ENCODE measurements around the gene TMEM41B.
"Not testable (repeated sequence)": the region's sequence is repeated elsewhere in the genome, so short reads cannot be mapped to it uniquely, and the experiment has no call there.

TMEM41B gene

DNA sequence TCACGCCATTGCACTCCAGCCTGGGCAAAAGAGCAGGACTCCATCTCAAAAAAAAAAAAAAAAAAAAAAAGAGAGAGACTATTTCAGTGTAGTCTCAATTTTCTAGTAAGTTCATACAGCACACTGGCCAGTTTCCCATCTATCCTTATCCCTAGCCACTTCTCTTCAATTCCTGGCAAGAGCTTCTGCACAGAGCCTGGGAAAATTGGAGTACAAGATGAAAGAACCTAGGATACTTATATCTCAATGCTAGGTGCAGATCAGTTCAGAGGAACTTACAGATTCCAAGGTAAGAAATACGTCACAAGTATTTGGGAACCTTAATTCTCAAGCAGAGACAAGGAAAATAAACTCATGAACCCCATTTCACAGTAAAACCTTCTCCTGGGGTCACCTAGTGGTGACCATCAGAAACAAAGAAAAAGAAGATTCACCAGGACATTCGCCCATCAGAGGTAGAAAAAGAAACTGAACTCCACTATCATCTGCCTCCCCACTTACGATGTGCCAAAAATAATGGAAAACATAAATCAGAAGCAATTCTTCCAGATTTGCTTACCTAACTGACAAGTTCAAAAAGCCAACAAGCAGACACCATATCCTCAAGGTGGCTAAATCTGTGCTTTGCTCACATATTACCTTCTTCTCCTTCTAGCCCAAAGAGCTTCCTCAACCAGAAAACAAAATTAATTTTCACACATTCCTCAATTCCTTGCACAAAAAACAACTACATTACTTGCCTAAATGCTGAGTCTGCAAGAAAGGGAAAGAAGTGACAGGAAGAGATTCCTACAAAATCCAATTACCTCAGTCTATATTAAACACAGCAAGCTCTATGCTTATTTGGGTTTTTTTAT, 54.2 kb downstream of the TMEM41B start:
- FAIRE-seq = no peak

DNA sequence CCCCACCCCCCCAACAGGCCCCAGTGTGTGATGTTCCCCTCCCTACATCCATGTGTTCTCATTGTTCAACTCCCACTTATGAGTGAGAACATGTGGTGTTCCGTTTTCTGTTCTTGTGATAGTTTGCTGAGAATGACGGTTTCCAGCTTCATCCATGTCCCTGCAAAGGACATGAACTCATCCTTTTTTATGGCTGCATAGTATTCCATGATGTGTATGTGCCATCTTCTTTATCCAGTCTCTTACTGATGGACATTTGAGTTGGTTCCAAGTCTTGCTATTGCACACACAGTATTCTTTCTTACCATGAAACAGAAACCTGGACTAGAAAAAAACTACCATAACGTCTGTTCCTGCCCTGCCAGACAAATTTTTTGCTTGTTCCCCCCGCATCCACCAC, 56.1 kb downstream of the TMEM41B start:
- not testable (repeated sequence) for FAIRE-seq

DNA sequence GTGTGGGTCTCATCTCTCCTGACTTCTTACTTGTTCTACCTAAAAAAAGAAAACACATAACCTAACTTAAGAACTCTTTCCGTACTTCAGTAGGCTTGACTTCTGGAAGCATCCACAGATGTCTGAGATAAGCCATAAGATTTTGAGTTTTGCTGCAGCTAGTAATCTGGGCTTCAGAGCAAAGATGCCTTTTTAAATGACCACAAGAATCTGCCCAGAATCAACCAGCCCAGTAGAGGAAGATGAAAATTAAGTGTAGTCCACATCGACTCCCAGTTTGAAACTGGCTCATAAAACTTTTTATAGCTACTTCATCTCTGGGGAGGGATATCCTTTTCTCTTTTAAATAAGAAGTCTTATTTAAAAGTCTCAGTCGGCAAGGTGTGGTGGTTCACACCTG, 60.0 kb downstream of the TMEM41B start:
- no peak for FAIRE-seq

DNA sequence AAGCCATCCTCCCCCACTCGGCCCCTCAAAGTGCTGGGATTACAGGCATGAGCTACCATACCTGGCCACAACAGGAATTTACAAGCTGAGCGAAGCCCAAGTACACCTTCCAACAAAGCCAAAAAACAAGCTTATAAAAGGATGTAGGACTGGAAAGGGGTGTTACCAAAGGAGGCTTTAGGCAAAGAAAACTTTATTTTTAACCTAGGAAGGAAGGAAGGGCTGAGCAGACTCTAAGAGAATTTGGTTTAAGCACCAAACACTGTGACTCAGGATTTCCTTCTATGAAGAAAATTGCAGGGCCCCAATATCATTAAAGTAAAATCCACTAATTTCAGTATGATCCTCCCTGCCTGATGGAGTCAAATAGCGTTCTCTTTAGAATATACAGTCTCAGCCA, 61.3 kb downstream of the TMEM41B start:
- FAIRE-seq = no peak

DNA sequence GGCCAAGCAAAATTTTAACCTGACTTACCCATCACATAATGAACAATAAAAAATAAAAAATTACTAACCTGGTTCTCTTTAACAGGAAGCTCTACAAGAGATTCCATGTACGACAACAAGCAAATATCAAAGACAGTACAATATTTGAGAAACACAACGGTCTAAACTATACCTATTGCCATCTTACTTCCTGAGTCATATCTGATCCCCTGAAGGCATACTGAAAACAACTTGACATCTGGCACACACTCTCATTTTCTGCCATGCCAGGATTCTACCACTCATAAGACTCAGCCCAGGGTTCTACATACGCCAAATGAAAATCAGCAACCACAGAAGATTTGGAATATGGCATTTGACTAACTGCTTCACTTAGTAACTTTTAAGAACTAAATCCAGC, 63.1 kb downstream of the TMEM41B start:
- FAIRE-seq = no peak

DNA sequence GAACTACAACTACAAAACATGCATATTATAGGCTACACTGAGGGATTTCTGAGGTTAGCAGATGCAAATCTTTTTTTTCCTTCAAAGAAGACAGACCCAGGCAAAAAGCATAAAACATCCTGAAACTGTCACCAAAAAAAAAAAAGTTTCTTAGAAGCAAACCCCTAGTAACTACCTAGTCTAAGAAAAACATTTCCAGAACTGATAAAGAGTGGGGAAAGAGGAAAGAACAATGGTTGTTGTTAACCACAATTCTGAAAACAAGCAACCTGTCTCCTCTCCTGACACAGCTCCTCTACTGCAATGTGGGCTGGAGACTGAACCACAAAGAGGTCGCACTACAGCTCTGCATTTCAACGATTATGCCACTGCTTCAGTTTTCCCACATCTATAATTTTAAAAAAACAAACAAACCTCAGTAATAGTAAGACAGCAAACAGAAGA, 64.2 kb downstream of the TMEM41B start:
- FAIRE-seq = no peak

DNA sequence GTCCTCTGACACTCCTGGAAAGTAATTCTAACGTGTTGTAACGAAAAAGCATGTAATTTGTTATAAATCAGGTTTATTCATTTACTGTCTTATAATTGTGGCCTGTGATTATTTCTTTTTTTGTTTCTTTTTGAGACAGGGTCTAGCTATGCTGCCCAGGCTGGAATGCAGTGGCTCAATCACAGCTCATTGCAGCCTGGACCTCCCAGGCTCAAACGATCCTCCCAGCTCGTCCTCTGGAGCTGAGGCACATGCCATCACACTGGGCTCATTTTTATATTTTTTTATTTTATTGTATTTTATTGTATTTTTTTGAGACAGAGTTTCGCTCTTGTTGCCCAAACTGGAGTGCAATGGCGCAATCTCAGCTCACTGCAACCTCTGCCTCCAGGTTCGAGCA, 65.1 kb downstream of the TMEM41B start:
- FAIRE-seq = no peak

DNA sequence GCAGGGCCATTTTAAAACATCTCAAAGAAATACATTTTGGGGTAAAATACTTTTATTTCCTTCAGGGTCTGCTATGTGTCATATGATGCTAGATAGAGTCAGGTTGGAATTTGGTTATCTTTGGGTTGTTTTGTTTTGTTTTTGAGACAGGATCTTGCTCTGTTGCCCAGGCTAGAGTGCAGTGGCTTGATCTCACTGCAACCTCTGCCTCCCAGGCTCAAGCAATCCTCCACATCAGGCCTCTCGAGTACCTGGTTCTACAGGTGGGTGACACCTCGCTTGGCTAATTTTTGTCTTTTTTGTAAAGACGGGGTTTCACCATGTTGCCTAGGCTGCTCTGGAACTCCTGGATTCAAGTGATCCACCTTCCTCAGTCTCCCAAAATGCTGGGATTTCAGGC, 66.5 kb downstream of the TMEM41B start:
- FAIRE-seq = no peak

DNA sequence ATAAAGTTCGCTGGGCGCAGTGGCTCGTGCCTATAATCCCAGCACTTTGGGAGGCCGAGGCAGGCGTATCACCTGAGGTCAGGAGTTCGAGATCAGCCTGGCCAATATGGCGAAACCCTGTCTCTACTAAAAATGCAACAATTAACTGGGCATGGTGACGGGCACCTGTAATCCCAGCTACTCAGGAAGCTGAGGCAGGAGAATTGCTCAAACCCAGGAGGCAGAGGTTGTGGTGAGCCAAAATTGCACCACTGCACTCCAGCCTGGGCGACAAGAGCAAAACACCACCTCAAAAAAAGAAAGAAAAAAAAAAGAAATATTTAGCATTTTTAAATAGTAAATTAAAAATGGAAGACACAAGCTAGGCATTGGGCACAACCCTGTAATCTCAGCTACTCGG, 78.2 kb downstream of the TMEM41B start:
- FAIRE-seq = not testable (repeated sequence)

DNA sequence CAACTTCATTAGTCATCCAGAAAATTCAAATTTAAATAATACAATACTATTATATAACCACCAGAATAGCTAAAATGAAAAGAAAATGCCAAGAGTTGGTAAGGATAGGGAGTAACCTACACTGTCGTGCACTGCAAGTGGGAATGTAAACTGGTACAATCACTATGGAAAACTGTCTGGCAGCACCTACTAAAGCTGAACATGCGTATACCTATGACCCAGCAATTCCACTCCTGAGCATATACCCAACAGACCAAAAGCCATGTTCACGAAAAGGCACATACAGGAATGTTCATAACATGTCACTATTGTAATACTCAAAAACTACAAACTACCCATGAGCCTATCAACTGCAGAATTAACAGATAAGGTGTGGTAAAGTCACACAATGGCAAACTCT, 81.9 kb downstream of the TMEM41B start:
- FAIRE-seq = no peak

DNA sequence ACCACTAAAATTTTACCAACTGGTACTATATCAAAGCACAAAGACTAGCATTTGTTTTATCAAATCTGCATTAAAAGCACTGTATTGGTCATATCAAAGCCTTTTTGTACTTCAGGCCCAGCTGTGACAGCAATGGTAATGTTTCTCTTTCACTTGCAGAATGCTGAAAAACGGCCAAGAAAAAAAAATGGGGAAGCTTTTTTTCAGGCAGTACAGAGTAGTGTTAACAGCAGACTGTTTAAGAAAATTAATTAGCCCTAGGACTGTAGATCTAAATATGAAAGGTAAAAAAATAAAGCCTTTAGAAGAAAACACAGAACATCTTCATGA, 82.6 kb downstream of the TMEM41B start:
- FAIRE-seq = no peak

All from G401.6 (cell line).